Activated naive CD8-positive, alpha-beta T cell treated with anti-CD3 and anti-CD28 coated beads, Interleukin-2, amount 50 U/mL, for 16 hours (primary cell): ENCODE measurements around the gene SERTAD2.

Experiments used
- DNase-seq: peaks from one replicate; pipeline ENCODE4 v3.0.0-alpha.2; 2020; ENCODE audit warnings: low read depth, low spot score

The SERTAD2 gene

GRCh38 chr2:64649013-64649484 lies 4.7 kb downstream of the SERTAD2 start:
- DNase-seq: no peak

GRCh38 chr2:64646007-64646880 lies 7.5 kb downstream of the SERTAD2 start:
- DNase-seq: peak; percentile 76

GRCh38 chr2:64644458-64645382 lies 9.0 kb downstream of the SERTAD2 start:
- DNase-seq: no peak

GRCh38 chr2:64643838-64644457 lies 9.8 kb downstream of the SERTAD2 start:
- DNase-seq: no peak

- no peak for DNase-seq
Measured at GRCh38 chr2:64641599-64641998, 12.1 kb downstream of the SERTAD2 start.

- no peak for DNase-seq
Measured at GRCh38 chr2:64640153-64641044, 13.3 kb downstream of the SERTAD2 start.

- DNase-seq: no peak
Measured at GRCh38 chr2:64639691-64640090, 14.0 kb downstream of the SERTAD2 start.

GRCh38 chr2:64638502-64639120 lies 15.1 kb downstream of the SERTAD2 start:
- DNase-seq: no peak

GRCh38 chr2:64637931-64638330 lies 15.8 kb downstream of the SERTAD2 start:
- DNase-seq: no peak

GRCh38 chr2:64637000-64637635 lies 16.6 kb downstream of the SERTAD2 start:
- no peak for DNase-seq

GRCh38 chr2:64635976-64636911 lies 17.5 kb downstream of the SERTAD2 start:
- DNase-seq: no peak

- DNase-seq: no peak
Measured at GRCh38 chr2:64634345-64635267, 19.1 kb downstream of the SERTAD2 start.

- DNase-seq: no peak
Measured at GRCh38 chr2:64632835-64633819, 20.6 kb downstream of the SERTAD2 start.

GRCh38 chr2:64631771-64632170 lies 21.9 kb downstream of the SERTAD2 start:
- DNase-seq: no peak

- no peak for DNase-seq
Measured at GRCh38 chr2:64630752-64631151, 23.0 kb downstream of the SERTAD2 start.

GRCh38 chr2:64629875-64630274 lies 23.8 kb downstream of the SERTAD2 start:
- no peak for DNase-seq
